Measurements from ENCODE around the gene FAM168A.
"Not testable (repeated sequence)": the region's sequence is repeated elsewhere in the genome, so short reads cannot be mapped to it uniquely, and the experiment has no call there.

FAM168A gene

DNA sequence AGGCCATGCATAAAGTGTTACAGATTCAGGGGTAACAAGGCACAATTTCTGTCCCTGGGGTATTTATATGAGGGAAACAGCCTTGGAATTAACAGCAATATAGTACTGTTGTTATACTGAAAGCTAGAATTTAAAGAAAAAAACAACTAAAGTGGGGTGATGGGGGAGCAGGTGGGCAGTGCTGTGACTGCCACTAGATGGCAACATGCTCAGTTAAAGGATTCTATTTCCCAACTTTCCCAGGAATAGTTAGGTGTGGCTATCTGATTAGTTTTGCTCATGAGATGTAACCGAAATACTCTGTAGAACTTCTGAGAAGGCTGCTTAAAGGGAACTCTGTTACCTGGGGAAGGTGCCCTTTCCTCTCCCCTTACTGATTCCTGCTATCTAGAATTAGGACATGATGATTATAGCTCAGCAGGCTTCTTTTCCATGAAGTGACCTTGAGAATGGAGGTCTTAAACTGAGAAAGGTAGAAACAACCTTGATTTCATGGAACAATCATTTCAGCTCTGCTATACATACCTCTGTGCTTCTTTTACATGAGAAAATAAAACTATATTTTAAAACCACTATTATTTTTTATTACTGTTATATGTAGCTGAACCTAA lies 119.1 kb downstream of the FAM168A start:
- no peak for DNase-seq (ENCODE audit: extremely low read depth, insufficient read length)
- TF ChIP-seq, protein P1, sequence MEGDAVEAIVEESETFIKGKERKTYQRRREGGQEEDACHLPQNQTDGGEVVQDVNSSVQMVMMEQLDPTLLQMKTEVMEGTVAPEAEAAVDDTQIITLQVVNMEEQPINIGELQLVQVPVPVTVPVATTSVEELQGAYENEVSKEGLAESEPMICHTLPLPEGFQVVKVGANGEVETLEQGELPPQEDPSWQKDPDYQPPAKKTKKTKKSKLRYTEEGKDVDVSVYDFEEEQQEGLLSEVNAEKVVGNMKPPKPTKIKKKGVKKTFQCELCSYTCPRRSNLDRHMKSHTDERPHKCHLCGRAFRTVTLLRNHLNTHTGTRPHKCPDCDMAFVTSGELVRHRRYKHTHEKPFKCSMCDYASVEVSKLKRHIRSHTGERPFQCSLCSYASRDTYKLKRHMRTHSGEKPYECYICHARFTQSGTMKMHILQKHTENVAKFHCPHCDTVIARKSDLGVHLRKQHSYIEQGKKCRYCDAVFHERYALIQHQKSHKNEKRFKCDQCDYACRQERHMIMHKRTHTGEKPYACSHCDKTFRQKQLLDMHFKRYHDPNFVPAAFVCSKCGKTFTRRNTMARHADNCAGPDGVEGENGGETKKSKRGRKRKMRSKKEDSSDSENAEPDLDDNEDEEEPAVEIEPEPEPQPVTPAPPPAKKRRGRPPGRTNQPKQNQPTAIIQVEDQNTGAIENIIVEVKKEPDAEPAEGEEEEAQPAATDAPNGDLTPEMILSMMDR (IDR thresholded peaks at IDR 0.05; ENCODE audit: insufficient read depth, low read length, poor library complexity, severe bottlenecking): peak; percentile 77
- no peak overlapping the region for H3K4me3 ChIP-seq (replicated peaks; ENCODE audit: low read depth, low read length)
- H3K36me3 ChIP-seq (ENCODE audit: control insufficient read depth, insufficient read depth, low read length): no peaks in the 10 kb centered on the region
- no peaks in the 10 kb centered on the region for H3K27me3 ChIP-seq (replicated peaks; ENCODE audit: control insufficient read depth, insufficient read depth, low read length)

DNA sequence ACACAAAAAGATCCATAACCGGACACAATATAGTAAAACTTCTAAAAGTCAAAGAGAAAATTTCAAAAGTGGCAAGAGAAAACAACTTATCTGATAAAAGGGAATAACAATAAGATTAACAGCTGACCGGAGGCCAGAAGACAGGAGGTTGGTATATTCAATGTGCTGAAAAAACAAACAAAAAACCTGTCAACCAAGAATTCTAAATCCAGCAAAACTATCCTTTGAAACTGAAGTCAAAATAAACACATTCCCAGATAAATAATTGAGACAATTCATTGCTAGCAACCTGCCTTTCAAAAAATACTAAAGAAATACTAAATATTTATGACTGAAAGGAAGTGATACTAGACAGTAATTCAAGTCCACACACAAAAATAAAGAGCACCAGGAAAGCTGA lies 120.4 kb downstream of the FAM168A start:
- H3K27me3 ChIP-seq (replicated peaks; ENCODE audit: control insufficient read depth, insufficient read depth, low read length): no peaks in the 10 kb centered on the region
- TF ChIP-seq, protein P1 (IDR thresholded peaks at IDR 0.05; ENCODE audit: insufficient read depth, low read length, poor library complexity, severe bottlenecking): no peak
- H3K4me3 ChIP-seq (replicated peaks; ENCODE audit: low read depth, low read length): no peak overlapping the region

DNA sequence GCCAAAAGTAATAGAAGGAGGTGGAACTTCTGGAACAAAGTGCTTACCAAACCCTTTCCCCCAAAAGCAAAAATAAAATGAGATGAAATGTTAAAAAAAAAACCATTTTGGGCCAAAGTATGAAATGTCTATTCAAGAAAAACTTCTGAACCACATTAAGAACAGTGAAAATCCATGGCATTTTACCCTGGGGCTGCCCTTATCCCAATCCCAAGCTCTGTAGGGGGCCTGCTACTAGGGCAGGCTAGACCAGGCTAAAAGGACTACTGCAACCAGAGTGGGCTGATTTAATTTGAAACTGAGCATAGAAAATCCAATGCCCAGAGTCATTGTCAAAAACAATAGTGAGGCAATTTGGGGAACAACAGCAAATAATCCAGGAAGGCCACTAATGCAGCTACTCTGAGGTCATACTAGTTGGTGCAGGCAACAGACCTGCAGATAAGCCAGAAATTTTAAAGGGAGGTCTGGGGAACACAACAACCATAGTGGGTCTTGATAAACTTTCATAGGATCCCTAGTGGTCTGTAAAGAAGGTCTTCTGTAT lies 122.3 kb downstream of the FAM168A start:
- no peaks in the 10 kb centered on the region for H3K27me3 ChIP-seq (replicated peaks; ENCODE audit: control insufficient read depth, insufficient read depth, low read length)
- TF ChIP-seq, protein P1 (IDR thresholded peaks at IDR 0.05; ENCODE audit: insufficient read depth, low read length, poor library complexity, severe bottlenecking): no peak
- H3K4me3 ChIP-seq (replicated peaks; ENCODE audit: low read depth, low read length): no peak overlapping the region
- no peaks in the 10 kb centered on the region for H3K36me3 ChIP-seq (ENCODE audit: control insufficient read depth, insufficient read depth, low read length)
- no peak for DNase-seq (ENCODE audit: extremely low read depth, insufficient read length)

More for the DNA sequence above, 120.4 kb downstream of the FAM168A start:
- no peak for DNase-seq (ENCODE audit: extremely low read depth, insufficient read length)
- no peaks in the 10 kb centered on the region for H3K36me3 ChIP-seq (ENCODE audit: control insufficient read depth, insufficient read depth, low read length)

DNA sequence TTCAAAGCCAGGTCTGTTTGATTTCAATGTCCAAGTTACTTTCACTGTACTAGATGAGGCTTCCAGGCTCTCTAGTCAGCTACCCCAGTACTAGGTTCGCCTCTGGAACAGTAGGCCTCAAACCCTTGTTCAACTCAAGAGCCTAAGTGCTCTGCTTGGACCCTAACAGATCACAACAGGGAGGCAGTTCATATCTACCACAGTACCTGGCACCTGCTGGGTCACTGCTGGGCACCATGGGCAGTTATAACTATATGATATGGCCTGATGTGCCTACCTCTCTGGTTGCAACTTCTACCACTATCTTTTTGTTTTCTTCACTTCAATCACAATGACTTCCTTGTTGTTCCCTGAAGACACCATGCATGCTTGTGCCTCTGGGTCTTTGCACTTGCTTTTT lies 124.7 kb downstream of the FAM168A start:
- H3K27me3 ChIP-seq (replicated peaks; ENCODE audit: control insufficient read depth, insufficient read depth, low read length): no peaks in the 10 kb centered on the region
- H3K36me3 ChIP-seq (ENCODE audit: control insufficient read depth, insufficient read depth, low read length): no peaks in the 10 kb centered on the region
- no peak overlapping the region for H3K4me3 ChIP-seq (replicated peaks; ENCODE audit: low read depth, low read length)
- DNase-seq (ENCODE audit: extremely low read depth, insufficient read length): no peak
- TF ChIP-seq, protein P1 (IDR thresholded peaks at IDR 0.05; ENCODE audit: insufficient read depth, low read length, poor library complexity, severe bottlenecking): no peak

DNA sequence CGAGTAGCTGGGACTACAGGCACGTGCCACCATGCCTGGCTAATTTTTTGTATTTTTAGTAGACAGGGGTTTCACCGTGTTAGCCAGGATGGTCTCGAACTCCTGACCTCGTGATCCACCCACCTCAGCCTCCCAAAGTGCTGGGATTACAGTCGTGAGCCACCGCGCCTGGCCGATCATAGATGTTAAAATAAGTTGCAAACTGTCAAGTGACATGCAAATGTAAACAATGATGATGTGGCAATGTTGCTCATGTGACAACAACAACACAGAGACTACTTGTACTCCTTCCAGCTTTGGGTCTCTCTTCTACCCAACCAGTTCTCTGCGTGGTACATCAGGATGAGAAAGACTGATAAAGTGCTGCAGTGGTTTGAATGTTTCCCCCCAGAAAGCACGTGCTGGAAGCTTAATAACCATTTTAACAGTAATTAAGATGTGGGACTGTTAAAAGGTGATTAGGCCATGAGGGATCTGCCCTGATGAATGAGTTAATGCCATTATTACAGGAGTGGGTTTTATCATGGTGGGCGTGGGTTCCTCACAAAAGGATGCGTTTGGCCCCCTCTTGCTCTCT lies 127.8 kb downstream of the FAM168A start:
- DNase-seq (ENCODE audit: extremely low read depth, insufficient read length); H3K36me3 ChIP-seq (ENCODE audit: control insufficient read depth, insufficient read depth, low read length); H3K27me3 ChIP-seq (replicated peaks; ENCODE audit: control insufficient read depth, insufficient read depth, low read length); H3K4me3 ChIP-seq (replicated peaks; ENCODE audit: low read depth, low read length): not testable (repeated sequence)

DNA sequence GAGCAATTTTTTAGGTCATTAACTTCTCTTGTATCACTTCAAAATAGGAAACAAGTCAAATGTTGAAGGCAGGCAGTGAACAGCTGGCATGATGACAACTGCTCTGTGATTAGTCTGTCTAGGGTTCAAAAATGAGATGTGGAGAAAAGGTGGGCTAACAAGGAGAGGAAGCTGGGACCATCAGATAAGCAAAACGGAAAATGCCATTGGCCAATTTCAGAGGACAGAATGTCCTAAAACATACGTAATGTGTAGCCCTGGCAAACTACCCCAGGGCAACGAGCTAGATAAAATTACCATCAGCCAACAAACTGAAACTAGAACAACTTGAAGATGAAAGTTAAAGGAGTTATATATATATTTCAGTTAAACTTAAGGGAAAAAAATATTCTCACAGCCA lies 128.5 kb downstream of the FAM168A start:
- H3K27me3 ChIP-seq (replicated peaks; ENCODE audit: control insufficient read depth, insufficient read depth, low read length): no peaks in the 10 kb centered on the region
- no peak for DNase-seq (ENCODE audit: extremely low read depth, insufficient read length)
- TF ChIP-seq, protein P1 (IDR thresholded peaks at IDR 0.05; ENCODE audit: insufficient read depth, low read length, poor library complexity, severe bottlenecking): no peak
- H3K4me3 ChIP-seq (replicated peaks; ENCODE audit: low read depth, low read length): no peak overlapping the region
- H3K36me3 ChIP-seq (ENCODE audit: control insufficient read depth, insufficient read depth, low read length): no peaks in the 10 kb centered on the region

All from GM06990 (cell line).